ENCODE results near the gene ZG16B.

ZG16B gene

DNA sequence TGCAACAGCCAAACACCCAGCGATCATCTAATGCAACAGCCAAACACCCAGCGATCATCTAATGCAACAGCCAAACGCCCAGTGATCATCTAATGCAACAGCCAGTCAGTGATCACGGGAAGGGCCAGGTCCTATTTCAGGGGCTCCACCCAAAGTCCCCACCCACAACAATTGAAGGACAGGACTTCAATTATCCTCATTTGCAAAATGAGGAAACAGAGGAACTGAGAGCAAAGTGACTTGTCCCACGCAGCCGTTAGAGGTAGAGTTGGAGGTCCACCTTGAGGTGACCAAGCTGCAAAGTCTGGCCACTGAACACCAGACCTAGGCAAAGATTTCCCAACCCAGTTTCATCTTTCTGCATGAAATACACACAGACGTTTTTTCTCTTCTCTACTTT lies 3.7 kb downstream of the ZG16B start:
- no peak for TF ChIP-seq CTCF (IDR thresholded peaks at IDR 0.05)
- Histone ChIP-seq H3K79me2 (peaks cover 2% of the 10 kb centered on the region), H3K4me1 (peaks cover 20% of the 10 kb centered on the region), H3K9me3 (ENCODE audit: control insufficient read depth, low read length) (no peaks in the 10 kb centered on the region), H3K9ac (no peak overlapping the region), H3K36me3 (ENCODE audit: control insufficient read depth, insufficient read depth, low read length) (no peaks in the 10 kb centered on the region), H3K4me2 (ENCODE audit: low read length) (no peak overlapping the region), H3K27ac (no peak overlapping the region), H3K4me3 (ENCODE audit: low read depth, low read length) (no peak overlapping the region), H2AFZ (no peak overlapping the region), H3K27me3 (ENCODE audit: control insufficient read depth, insufficient read depth, low read length) (no peaks in the 10 kb centered on the region)

GRCh38 chr16:2834968-2835367 lies 4.9 kb downstream of the ZG16B start:
- Histone ChIP-seq H3K4me2 (ENCODE audit: low read length) (no peak overlapping the region), H3K36me3 (ENCODE audit: control insufficient read depth, insufficient read depth, low read length) (no peaks in the 10 kb centered on the region), H3K9ac (no peak overlapping the region), H3K79me2 (peaks cover 2% of the 10 kb centered on the region), H3K4me3 (ENCODE audit: low read depth, low read length) (no peak overlapping the region), H3K9me3 (ENCODE audit: control insufficient read depth, low read length) (no peaks in the 10 kb centered on the region), H3K27ac (no peak overlapping the region), H3K4me1 (peaks cover 12% of the 10 kb centered on the region), H2AFZ (no peak overlapping the region), H3K27me3 (ENCODE audit: control insufficient read depth, insufficient read depth, low read length) (no peaks in the 10 kb centered on the region)
- TF ChIP-seq CTCF (IDR thresholded peaks at IDR 0.05), result no peak

DNA sequence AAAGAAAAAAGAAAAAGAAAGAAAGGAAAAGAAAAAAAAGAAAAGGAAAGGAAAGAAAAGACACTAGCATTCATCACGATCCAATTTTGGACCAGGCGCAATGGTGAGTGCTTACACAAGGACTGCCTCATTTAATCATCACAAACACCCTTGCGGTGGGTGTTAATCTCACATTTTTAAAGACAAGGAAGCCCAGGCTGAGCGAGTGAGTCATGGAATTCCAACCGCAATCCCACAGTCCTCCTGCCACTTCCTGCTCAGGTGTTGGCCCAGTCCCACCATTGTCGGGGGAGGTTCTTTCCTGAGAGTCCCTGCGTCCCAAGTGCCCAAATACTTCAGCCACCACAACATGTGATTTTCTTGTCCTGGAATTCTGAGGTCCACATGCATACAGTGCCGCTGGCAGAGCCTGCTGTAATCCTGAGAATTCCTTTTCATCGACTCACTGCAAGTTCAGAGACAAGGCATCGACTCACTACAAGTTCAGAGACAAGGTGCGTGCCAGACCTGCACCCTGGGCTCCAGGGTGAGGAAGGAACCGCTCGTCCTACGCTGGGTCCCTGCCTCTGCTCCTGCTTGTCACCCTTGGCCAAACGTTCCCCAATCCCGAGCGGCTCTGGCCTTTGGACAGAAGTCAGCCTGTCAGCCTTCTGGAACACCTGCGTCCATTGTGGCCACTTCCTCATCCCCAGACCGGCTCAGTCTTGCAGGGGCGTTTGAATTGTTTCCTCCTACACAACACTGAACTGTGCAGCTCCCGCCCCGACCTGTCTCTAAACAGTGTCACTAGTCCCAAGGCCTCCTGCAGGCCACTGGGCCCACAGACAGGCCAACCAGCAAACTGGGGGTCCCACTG lies 5.8 kb downstream of the ZG16B start:
- no peak for TF ChIP-seq CTCF (IDR thresholded peaks at IDR 0.05)
- Histone ChIP-seq H3K4me1 (peaks cover 3% of the 10 kb centered on the region), H3K27me3 (ENCODE audit: control insufficient read depth, insufficient read depth, low read length) (no peaks in the 10 kb centered on the region), H3K27ac (no peak overlapping the region), H3K4me2 (ENCODE audit: low read length) (no peak overlapping the region), H3K36me3 (ENCODE audit: control insufficient read depth, insufficient read depth, low read length) (no peaks in the 10 kb centered on the region), H3K4me3 (ENCODE audit: low read depth, low read length) (no peak overlapping the region), H3K79me2 (no peaks in the 10 kb centered on the region), H3K9me3 (ENCODE audit: control insufficient read depth, low read length) (no peaks in the 10 kb centered on the region), H3K9ac (no peak overlapping the region), H2AFZ (no peak overlapping the region)

DNA sequence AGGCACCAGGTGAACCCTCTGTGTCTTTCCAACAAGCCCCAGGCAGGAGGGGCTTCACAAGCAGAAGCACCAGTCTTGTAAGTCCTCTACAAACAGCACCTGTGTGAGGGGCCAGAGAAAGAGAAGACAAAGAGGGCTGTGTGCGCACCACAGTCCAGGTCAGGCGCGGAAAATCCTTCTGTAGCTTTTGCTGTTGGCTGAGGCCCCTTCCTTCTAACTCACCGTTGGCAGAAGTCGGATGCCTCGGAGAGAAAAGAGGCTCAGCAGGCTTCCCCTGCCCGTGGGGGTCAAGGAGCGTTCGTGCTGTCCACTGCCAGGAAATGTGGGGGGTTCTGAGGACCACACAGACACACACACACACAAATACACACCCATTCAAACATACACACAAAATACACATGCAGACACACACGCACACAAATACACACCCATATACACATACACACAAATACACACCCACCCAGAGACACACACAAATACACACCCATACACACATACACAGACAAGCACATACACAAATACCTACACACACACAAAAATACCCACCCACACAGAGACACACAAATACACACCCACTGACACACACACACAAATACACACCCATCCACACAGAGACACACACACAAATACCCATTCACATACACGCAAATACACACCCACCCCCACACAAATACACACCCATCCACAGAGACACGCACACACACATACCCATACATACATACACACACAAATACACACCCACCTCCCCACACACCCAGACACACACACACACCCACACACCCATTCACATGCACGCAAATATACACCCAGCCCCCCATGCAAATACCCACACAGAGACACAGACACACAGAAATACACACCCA lies 6.8 kb downstream of the ZG16B start:
- H3K4me1 ChIP-seq, result no peaks in the 10 kb centered on the region
- no peak overlapping the region for H3K9ac ChIP-seq
- no peaks in the 10 kb centered on the region for H3K27me3 ChIP-seq (ENCODE audit: control insufficient read depth, insufficient read depth, low read length)
- H3K4me2 ChIP-seq (ENCODE audit: low read length), result no peak overlapping the region
- H2AFZ ChIP-seq, result no peak overlapping the region
- no peak overlapping the region for H3K27ac ChIP-seq
- TF ChIP-seq CTCF (IDR thresholded peaks at IDR 0.05), result no peak
- H3K79me2 ChIP-seq, result no peaks in the 10 kb centered on the region
- H3K9me3 ChIP-seq (ENCODE audit: control insufficient read depth, low read length), result no peaks in the 10 kb centered on the region
- H3K36me3 ChIP-seq (ENCODE audit: control insufficient read depth, insufficient read depth, low read length), result no peaks in the 10 kb centered on the region
- no peak overlapping the region for H3K4me3 ChIP-seq (ENCODE audit: low read depth, low read length)

All from parathyroid adenoma (tissue), 2 donors.